Measurements from ENCODE around the gene PPP1R27.

The PPP1R27 gene

GRCh38 chr17:81812571-81813370 lies 22.1 kb downstream of the PPP1R27 start:
- Histone ChIP-seq H3K27ac (no peak overlapping the region), H3K9ac (ENCODE audit: insufficient read length) (no peak overlapping the region), H3K9me3 (ENCODE audit: low read depth, low read length) (no peaks in the 10 kb centered on the region), H3K4me3 (no peak overlapping the region), H3K36me3 (ENCODE audit: insufficient read depth, low read length) (no peaks in the 10 kb centered on the region)
- DNase-seq (ENCODE audit: low read depth, low spot score): no peak
- TF ChIP-seq FOXP2 (optimal IDR thresholded peaks at IDR 0.05; ENCODE audit: control extremely low read depth, extremely low read length, insufficient read depth): no peak
- no peak for TF ChIP-seq EZH2 (IDR thresholded peaks at IDR 0.05)
- TF ChIP-seq POLR2AphosphoS5 (IDR thresholded peaks at IDR 0.05; ENCODE audit: borderline replicate concordance, low read depth, low read length): no peak

GRCh38 chr17:81811705-81812570 lies 22.9 kb downstream of the PPP1R27 start:
- TF ChIP-seq EZH2 (IDR thresholded peaks at IDR 0.05): no peak
- TF ChIP-seq FOXP2 (optimal IDR thresholded peaks at IDR 0.05; ENCODE audit: control extremely low read depth, extremely low read length, insufficient read depth): no peak
- no peak for TF ChIP-seq POLR2AphosphoS5 (IDR thresholded peaks at IDR 0.05; ENCODE audit: borderline replicate concordance, low read depth, low read length)
- no peak overlapping the region for H3K9ac ChIP-seq (ENCODE audit: insufficient read length)
- no peak for DNase-seq (ENCODE audit: low read depth, low spot score)
- no peaks in the 10 kb centered on the region for H3K36me3 ChIP-seq (ENCODE audit: insufficient read depth, low read length)
- H3K4me3 ChIP-seq: no peak overlapping the region
- no peak overlapping the region for H3K27ac ChIP-seq
- H3K9me3 ChIP-seq (ENCODE audit: low read depth, low read length): no peaks in the 10 kb centered on the region

DNA sequence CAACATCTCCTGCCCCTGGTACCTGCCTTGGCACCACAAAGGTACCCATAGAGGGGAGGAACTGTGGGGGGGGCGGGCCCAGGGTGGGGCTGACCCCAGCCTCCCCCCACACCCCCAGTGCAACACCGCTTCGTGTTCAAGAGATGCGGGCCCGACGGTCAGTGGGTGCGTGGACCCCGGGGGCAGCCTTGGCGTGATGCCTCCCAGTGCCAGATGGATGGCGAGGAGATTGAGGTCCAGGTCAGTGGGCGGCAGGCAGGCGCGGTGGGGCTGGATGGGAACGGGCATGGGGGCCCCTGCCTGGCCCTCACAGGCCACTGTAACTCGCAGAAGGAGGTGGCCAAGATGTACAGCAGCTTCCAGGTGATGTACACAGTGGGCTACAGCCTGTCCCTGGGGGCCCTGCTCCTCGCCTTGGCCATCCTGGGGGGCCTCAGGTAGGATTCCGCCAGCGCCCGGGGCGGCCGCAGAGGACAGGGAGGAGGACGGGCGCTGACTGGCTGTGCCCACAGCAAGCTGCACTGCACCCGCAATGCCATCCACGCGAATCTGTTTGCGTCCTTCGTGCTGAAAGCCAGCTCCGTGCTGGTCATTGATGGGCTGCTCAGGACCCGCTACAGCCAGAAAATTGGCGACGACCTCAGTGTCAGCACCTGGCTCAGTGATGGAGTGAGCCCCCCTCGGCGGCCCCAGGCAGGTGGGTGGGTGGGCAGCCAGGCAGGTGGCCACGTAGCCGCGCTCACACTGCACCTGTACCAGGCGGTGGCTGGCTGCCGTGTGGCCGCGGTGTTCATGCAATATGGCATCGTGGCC lies 23.8 kb downstream of the PPP1R27 start:
- Histone ChIP-seq H3K27ac (no peak overlapping the region), H3K4me3 (no peak overlapping the region), H3K9me3 (ENCODE audit: low read depth, low read length) (no peaks in the 10 kb centered on the region), H3K9ac (ENCODE audit: insufficient read length) (no peak overlapping the region), H3K36me3 (ENCODE audit: insufficient read depth, low read length) (no peaks in the 10 kb centered on the region)
- TF ChIP-seq POLR2AphosphoS5 (IDR thresholded peaks at IDR 0.05; ENCODE audit: borderline replicate concordance, low read depth, low read length) (no peak), FOXP2 (optimal IDR thresholded peaks at IDR 0.05; ENCODE audit: control extremely low read depth, extremely low read length, insufficient read depth) (no peak), EZH2 (IDR thresholded peaks at IDR 0.05) (no peak)
- DNase-seq (ENCODE audit: low read depth, low spot score): no peak

GRCh38 chr17:81810476-81810875 lies 24.4 kb downstream of the PPP1R27 start:
- Histone ChIP-seq H3K9ac (ENCODE audit: insufficient read length) (no peak overlapping the region), H3K36me3 (ENCODE audit: insufficient read depth, low read length) (no peaks in the 10 kb centered on the region), H3K4me3 (no peak overlapping the region), H3K9me3 (ENCODE audit: low read depth, low read length) (no peaks in the 10 kb centered on the region), H3K27ac (no peak overlapping the region)
- no peak for TF ChIP-seq FOXP2 (optimal IDR thresholded peaks at IDR 0.05; ENCODE audit: control extremely low read depth, extremely low read length, insufficient read depth)
- no peak for TF ChIP-seq EZH2 (IDR thresholded peaks at IDR 0.05)
- no peak for TF ChIP-seq POLR2AphosphoS5 (IDR thresholded peaks at IDR 0.05; ENCODE audit: borderline replicate concordance, low read depth, low read length)
- DNase-seq (ENCODE audit: low read depth, low spot score): no peak

DNA sequence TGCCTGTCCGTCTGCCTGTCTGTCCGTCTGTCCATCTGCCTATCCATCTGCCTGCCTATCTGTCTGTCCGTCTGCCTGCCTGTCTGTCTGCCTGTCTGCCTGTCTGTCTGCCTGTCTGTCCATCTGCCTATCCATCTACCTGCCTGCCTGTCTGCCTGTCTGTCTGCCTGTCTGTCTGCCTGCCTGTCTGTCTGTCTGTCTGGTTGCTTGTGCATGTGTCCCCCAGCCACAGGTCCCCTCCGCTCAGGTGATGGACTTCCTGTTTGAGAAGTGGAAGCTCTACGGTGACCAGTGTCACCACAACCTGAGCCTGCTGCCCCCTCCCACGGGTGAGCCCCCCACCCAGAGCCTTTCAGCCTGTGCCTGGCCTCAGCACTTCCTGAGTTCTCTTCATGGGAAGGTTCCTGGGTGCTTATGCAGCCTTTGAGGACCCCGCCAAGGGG lies 25.3 kb downstream of the PPP1R27 start:
- Histone ChIP-seq H3K36me3 (ENCODE audit: insufficient read depth, low read length) (no peaks in the 10 kb centered on the region), H3K4me3 (no peak overlapping the region), H3K27ac (no peak overlapping the region), H3K9ac (ENCODE audit: insufficient read length) (no peak overlapping the region), H3K9me3 (ENCODE audit: low read depth, low read length) (no peaks in the 10 kb centered on the region)
- DNase-seq (ENCODE audit: low read depth, low spot score): no peak
- TF ChIP-seq POLR2AphosphoS5 (IDR thresholded peaks at IDR 0.05; ENCODE audit: borderline replicate concordance, low read depth, low read length) (no peak), EZH2 (IDR thresholded peaks at IDR 0.05) (no peak), FOXP2 (optimal IDR thresholded peaks at IDR 0.05; ENCODE audit: control extremely low read depth, extremely low read length, insufficient read depth) (no peak)

DNA sequence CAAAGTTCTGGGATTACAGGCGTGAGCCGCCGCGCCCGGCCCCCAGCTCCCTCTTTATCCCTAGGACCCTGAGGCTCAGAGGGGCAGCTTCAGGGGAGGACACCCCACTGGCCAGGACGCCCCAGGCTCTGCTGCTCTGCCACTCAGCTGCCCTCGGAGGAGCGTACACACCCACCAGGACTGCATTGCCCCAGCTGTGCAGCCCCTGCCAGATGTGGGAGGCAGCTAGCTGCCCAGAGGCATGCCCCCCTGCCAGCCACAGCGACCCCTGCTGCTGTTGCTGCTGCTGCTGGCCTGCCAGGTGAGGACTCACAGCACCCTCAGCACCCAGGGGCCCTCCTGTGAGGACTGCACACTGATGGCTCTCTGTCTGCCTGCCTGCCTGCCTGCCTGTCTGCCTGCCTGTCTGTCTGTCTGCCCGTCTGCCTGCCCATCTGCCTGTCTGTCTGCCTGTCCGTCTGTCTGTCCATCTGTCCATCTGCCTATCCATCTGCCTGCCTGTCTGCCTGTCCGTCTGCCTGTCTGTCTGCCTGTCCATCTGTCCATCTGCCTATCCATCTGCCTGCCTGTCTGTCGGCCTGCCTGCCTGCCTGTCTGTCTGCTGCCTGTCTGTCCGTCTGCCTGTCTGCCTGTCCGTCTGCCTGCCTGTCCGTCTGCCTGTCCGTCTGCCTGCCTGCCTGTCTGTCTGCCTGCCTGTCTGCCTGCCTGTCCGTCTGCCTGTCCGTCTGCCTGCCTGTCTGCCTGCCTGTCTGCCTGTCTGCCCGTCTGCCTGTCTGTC lies 25.9 kb downstream of the PPP1R27 start:
- H3K9me3 ChIP-seq (ENCODE audit: low read depth, low read length): no peaks in the 10 kb centered on the region
- H3K9ac ChIP-seq (ENCODE audit: insufficient read length): no peak overlapping the region
- TF ChIP-seq FOXP2 (optimal IDR thresholded peaks at IDR 0.05; ENCODE audit: control extremely low read depth, extremely low read length, insufficient read depth) (no peak), POLR2AphosphoS5 (IDR thresholded peaks at IDR 0.05; ENCODE audit: borderline replicate concordance, low read depth, low read length) (no peak), EZH2 (IDR thresholded peaks at IDR 0.05) (no peak)
- no peak for DNase-seq (ENCODE audit: low read depth, low spot score)
- H3K36me3 ChIP-seq (ENCODE audit: insufficient read depth, low read length): no peaks in the 10 kb centered on the region
- no peak overlapping the region for H3K27ac ChIP-seq
- no peak overlapping the region for H3K4me3 ChIP-seq

- no peaks in the 10 kb centered on the region for H3K36me3 ChIP-seq (ENCODE audit: insufficient read depth, low read length)
Observed at GRCh38 chr17:81807839-81808238, 27.0 kb downstream of the PPP1R27 start.

More at GRCh38 chr17:81807839-81808238, 27.0 kb downstream of the PPP1R27 start:
- Histone ChIP-seq H3K27ac (no peak overlapping the region), H3K4me3 (no peak overlapping the region), H3K9ac (ENCODE audit: insufficient read length) (no peak overlapping the region), H3K9me3 (ENCODE audit: low read depth, low read length) (no peaks in the 10 kb centered on the region)
- DNase-seq (ENCODE audit: low read depth, low spot score): no peak
- no peak for TF ChIP-seq POLR2AphosphoS5 (IDR thresholded peaks at IDR 0.05; ENCODE audit: borderline replicate concordance, low read depth, low read length)
- TF ChIP-seq EZH2 (IDR thresholded peaks at IDR 0.05): no peak
- TF ChIP-seq FOXP2 (optimal IDR thresholded peaks at IDR 0.05; ENCODE audit: control extremely low read depth, extremely low read length, insufficient read depth): no peak

Data from SK-N-MC (cell line).